SJSA1 (cell line): Measurements from ENCODE around the gene PLSCR1. TPM values are rescaled to one million over a fixed set of nuclear protein-coding genes. Genes with fewer than 3 reads are reported as not detected.
"Not testable (repeated sequence)": the region's sequence is repeated elsewhere in the genome, so short reads cannot be mapped to it uniquely, and the experiment has no call there.

ENCODE experiments used
- DNase-seq, 2 experiments: peaks; one replicate each; pipeline ENCODE4 v3.0.0-alpha.2; 2015 to 2020; ENCODE audit warnings: low spot score in 2 of 2, low read depth in 1 of 2
- H3K27ac ChIP-seq: fragments of 250-450 bp; sonication (Bioruptor Pico); 2 replicates; pipeline ENCODE4 v1.5.1; 2020; ENCODE audit warnings: mild to moderate bottlenecking, moderate library complexity
- H3K27me3 ChIP-seq: fragments of 250-450 bp; sonication (Bioruptor Pico); replicated peaks from 2 replicates; pipeline ENCODE4 v1.5.1; 2020; ENCODE audit warnings: mild to moderate bottlenecking, moderate library complexity
- H3K36me3 ChIP-seq: fragments of 250-450 bp; sonication (Bioruptor Pico); 2 replicates; pipeline ENCODE4 v1.5.1; 2020; ENCODE audit warnings: mild to moderate bottlenecking
- H3K4me1 ChIP-seq: fragments of 250-450 bp; sonication (Bioruptor Pico); replicated peaks from 2 replicates; pipeline ENCODE4 v1.6.1; 2021; ENCODE audit warnings: mild to moderate bottlenecking
- H3K4me3 ChIP-seq: fragments of 250-450 bp; sonication (Bioruptor Pico); 2 replicates; pipeline ENCODE4 v1.5.1; 2020; ENCODE audit warnings: mild to moderate bottlenecking
- H3K9me3 ChIP-seq: fragments of 250-450 bp; sonication (Bioruptor Pico); replicated peaks from 2 replicates; pipeline ENCODE4 v1.5.1; 2020; ENCODE audit warnings: mild to moderate bottlenecking
- total RNA-seq: library from RNA; depleted of rRNA; stranded (reverse); fragments of >200 nt; shearing (Covaris generic); gene quantifications from 2 replicates; pipeline ENCODE4 v1.2.3, GENCODE V29; 2014

PLSCR1 gene
- total RNA-seq, 1 experiment from 2014 or later = 90.4 TPM

DNA sequence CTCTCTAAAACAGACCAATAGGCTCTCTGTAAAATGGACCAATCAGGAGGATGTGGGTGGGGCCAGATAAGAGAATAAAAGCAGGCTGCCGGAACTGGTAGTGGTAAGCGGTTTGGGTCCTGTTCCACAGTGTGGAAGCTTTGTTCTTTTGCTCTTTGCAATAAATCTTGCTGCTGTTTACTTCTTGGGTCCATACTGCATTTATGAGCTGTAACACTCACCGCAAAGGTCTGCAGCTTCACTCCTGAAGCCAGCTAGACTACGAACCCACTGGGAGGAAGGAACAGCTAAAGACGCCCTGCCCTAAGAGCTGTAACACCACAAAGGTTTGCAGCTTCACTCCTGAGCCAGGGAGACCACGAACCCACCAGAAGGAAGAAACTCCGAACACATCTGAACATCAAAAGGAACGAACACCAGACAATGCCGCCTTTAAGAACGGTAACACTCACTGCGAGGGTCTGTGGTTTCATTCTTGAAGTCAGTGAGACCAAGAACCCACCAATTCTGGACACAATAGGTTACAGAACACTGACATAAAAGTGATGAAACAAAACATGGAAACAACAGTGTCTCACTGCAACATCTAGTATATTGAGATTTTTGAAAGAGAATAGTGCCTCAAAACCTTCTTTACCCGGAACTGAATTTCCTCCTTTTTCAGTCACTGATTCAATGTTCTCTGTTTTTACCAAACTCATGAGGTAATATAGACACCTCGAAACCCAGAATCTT lies 46.2 kb downstream of the PLSCR1 start:
- Histone ChIP-seq H3K36me3 (no peaks in the 10 kb centered on the region), H3K27me3 (no peaks in the 10 kb centered on the region), H3K4me3 (no peak overlapping the region), H3K27ac (no peak overlapping the region), H3K4me1 (peaks cover 28% of the 10 kb centered on the region), H3K9me3 (no peaks in the 10 kb centered on the region)
- no peak for DNase-seq

DNA sequence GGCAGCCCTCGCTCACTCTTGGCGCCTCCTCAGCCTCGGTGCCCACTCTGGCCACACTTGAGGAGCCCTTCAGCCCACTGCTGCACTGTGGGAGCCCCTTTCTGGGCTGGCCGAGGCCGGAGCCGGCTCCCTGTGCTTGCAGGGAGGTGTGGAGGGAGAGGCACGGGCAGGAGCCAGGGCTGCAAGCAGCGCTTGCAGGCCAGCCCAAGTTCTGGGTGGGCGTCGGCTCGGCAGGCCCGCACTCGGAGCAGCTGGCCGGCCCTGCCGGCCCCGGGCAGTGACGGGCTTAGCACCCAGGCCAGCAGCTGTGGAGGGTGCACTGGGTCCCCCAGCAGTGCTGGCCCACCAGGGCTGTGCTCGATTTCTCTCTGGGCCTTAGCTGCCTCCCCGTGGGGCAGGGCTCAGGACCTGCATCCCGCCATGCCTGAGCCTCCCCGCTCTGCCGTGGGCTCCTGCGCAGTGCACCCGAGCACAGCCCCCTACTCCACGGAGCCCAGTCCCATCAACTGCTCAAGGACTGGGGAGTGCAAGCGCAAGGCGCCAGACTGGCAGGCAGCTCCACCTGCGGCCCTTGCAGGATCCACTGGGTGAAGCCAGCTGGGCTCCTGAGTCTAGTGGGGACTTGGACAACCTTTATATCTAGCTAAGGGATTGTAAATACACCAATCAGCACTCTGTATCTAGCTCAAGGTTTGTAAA lies 47.1 kb downstream of the PLSCR1 start:
- H3K27ac ChIP-seq, H3K9me3 ChIP-seq, DNase-seq, H3K4me3 ChIP-seq, H3K36me3 ChIP-seq, H3K27me3 ChIP-seq: not testable (repeated sequence)
- H3K4me1 ChIP-seq = peaks cover 22% of the 10 kb centered on the region

DNA sequence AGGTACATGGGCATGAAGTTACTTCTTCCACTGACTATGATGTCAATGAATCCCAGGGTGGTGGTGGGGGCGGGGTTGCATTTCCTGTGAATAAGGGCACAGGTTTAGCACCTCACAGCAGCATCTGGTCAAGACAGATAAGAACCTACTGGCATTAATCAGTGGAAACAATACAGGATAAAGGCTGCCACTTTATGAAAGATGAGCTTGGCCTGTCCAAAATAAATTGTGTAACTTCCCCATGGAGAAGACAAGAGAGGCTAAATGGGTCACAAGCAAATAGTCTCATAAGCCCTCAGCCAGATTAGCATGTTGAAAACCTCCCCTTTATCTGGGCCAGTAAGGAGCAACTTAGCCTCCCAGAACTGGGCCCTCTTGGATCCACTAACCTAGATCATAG lies 47.7 kb downstream of the PLSCR1 start:
- Histone ChIP-seq H3K27me3 (no peaks in the 10 kb centered on the region), H3K36me3 (no peaks in the 10 kb centered on the region), H3K9me3 (no peaks in the 10 kb centered on the region), H3K27ac (peak overlapping the region; percentile 50), H3K4me3 (no peak overlapping the region), H3K4me1 (peaks cover 22% of the 10 kb centered on the region)
- DNase-seq = no peak

DNA sequence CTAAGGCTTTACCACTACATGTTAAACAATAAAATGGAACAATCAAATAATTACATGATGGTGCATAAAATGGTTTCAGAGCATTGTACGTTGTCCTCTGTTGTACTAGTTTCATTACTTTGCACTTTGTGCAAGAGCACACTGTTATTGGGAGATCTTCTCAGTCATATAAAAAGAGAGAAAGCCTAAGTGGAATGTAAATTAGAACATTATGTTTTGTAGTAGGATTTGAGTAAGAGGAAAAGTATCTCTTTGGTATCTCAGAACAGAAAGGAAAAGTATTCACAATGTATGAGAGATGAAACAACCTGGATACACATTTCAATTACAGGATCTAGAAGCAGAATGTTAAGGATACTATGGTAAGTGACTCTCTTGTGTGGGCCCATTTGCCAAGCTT lies 48.2 kb downstream of the PLSCR1 start:
- Histone ChIP-seq H3K27me3 (no peaks in the 10 kb centered on the region), H3K36me3 (no peaks in the 10 kb centered on the region), H3K27ac (peak overlapping the region; percentile 50), H3K4me3 (no peak overlapping the region), H3K4me1 (peaks cover 19% of the 10 kb centered on the region), H3K9me3 (no peaks in the 10 kb centered on the region)
- peak in 1 of 2 experiments; percentile 14 for DNase-seq

GRCh38 chr3:146493761-146494160 lies 50.6 kb downstream of the PLSCR1 start:
- no peak overlapping the region for H3K27ac ChIP-seq
- H3K27me3 ChIP-seq = no peaks in the 10 kb centered on the region
- no peak overlapping the region for H3K4me3 ChIP-seq
- peaks cover 18% of the 10 kb centered on the region for H3K4me1 ChIP-seq
- no peaks in the 10 kb centered on the region for H3K36me3 ChIP-seq
- no peak for DNase-seq
- H3K9me3 ChIP-seq = no peaks in the 10 kb centered on the region

- H3K4me3 ChIP-seq = no peak overlapping the region
- no peaks in the 10 kb centered on the region for H3K27me3 ChIP-seq
- peaks cover 18% of the 10 kb centered on the region for H3K4me1 ChIP-seq
- no peak for DNase-seq
- no peaks in the 10 kb centered on the region for H3K9me3 ChIP-seq
- H3K27ac ChIP-seq = no peak overlapping the region
- no peaks in the 10 kb centered on the region for H3K36me3 ChIP-seq
Observed at GRCh38 chr3:146493221-146493620, 51.2 kb downstream of the PLSCR1 start.

GRCh38 chr3:146491303-146491702 lies 53.1 kb downstream of the PLSCR1 start:
- no peaks in the 10 kb centered on the region for H3K9me3 ChIP-seq

DNA sequence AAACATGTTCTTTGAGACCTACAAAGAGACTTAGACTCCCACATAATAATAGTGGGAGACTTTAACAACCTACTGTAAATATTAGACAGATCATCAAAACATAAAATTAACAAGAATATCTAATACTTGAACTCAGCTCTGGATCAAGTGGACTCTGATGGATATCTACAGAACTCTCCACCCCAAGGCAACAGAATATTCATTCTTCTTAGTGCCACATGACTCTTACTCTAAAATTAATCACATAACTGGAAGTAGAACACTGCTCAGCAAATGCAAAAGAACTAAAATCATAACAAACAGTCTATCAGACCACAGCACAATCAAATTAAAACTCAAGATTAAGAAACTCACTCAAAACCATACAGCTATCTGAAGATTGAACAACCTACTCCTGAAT lies 59.1 kb downstream of the PLSCR1 start:
- H3K36me3 ChIP-seq = no peaks in the 10 kb centered on the region
- H3K27me3 ChIP-seq = no peaks in the 10 kb centered on the region
- H3K4me3 ChIP-seq = no peak overlapping the region
- H3K4me1 ChIP-seq = no peaks in the 10 kb centered on the region
- no peaks in the 10 kb centered on the region for H3K9me3 ChIP-seq
- no peak for DNase-seq
- H3K27ac ChIP-seq = no peak overlapping the region

More at GRCh38 chr3:146491303-146491702, 53.1 kb downstream of the PLSCR1 start:
- Histone ChIP-seq H3K4me3 (no peak overlapping the region), H3K36me3 (no peaks in the 10 kb centered on the region), H3K4me1 (peaks cover 12% of the 10 kb centered on the region), H3K27ac (no peak overlapping the region), H3K27me3 (no peaks in the 10 kb centered on the region)
- DNase-seq = no peak

DNA sequence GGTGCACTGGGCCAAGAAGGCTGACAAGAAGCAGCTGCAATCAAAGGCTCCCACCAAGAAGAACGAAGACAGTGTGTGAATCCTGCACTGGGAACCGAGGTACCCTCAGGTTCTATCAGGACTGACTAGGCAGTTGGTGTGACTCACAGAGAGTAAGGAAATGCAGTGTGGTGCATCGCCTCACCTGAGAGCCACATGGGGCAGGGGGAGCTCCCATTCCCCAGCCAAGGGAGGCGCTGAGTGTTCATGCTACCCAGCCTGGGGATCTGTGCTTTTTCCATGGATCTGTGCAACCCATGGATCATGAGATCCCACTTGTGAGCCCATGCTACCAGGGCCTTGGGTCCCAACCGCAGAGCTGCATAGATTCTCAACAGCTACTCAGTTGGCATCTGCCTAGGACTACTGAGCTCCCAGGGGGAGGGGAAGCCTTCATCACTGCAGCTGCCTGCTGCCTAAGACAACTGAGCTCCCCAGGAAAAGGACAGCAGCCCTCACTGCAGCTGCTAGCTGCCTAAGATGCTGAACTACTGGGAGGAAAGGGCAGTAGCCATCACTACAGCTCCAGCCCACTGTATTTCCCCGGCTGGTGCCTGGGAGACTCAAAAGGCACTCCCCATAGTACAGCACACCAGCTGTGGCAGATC lies 68.2 kb downstream of the PLSCR1 start:
- H3K9me3 ChIP-seq = no peaks in the 10 kb centered on the region
- H3K27me3 ChIP-seq = no peaks in the 10 kb centered on the region
- DNase-seq = no peak
- H3K4me3 ChIP-seq = no peak overlapping the region
- no peaks in the 10 kb centered on the region for H3K4me1 ChIP-seq
- H3K36me3 ChIP-seq = no peaks in the 10 kb centered on the region
- no peak overlapping the region for H3K27ac ChIP-seq

DNA sequence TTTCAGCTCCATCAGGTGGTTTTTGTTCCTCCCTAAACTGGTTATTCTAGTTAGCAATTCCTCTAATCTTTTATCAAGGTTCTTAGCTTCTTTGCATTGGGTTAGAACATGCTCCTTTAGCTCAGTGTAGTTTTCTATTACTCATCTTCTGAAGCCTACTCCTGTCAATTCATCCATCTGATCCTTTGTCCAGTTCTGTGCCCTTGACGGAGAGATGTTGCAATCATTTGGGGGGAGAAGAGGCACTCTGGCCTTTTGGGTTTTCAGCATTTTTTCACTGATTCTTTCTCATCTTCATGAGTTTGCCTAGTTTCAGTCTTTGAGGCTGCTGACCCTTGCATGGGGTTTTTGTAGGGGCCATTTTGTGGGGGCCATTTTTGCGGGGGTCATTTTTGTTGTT lies 69.4 kb downstream of the PLSCR1 start:
- not testable (repeated sequence) for H3K27me3 ChIP-seq, H3K9me3 ChIP-seq, H3K4me1 ChIP-seq, DNase-seq, H3K36me3 ChIP-seq, H3K4me3 ChIP-seq, H3K27ac ChIP-seq

- DNase-seq = no peak
- no peak overlapping the region for H3K4me3 ChIP-seq
- peaks cover 12% of the 10 kb centered on the region for H3K4me1 ChIP-seq
- H3K36me3 ChIP-seq = no peaks in the 10 kb centered on the region
- H3K27ac ChIP-seq = no peak overlapping the region
- H3K9me3 ChIP-seq = no peaks in the 10 kb centered on the region
- H3K27me3 ChIP-seq = no peaks in the 10 kb centered on the region
Observed at GRCh38 chr3:146473726-146474125, 70.7 kb downstream of the PLSCR1 start.

- Histone ChIP-seq H3K9me3 (no peaks in the 10 kb centered on the region), H3K4me1 (peaks cover 23% of the 10 kb centered on the region), H3K27ac (no peak overlapping the region), H3K27me3 (no peaks in the 10 kb centered on the region), H3K4me3 (no peak overlapping the region), H3K36me3 (no peaks in the 10 kb centered on the region)
- no peak for DNase-seq
Observed at GRCh38 chr3:146472611-146473010, 71.8 kb downstream of the PLSCR1 start.

GRCh38 chr3:146471012-146471411 lies 73.4 kb downstream of the PLSCR1 start:
- Histone ChIP-seq H3K36me3 (no peaks in the 10 kb centered on the region), H3K27me3 (no peaks in the 10 kb centered on the region), H3K9me3 (no peaks in the 10 kb centered on the region), H3K4me1 (peaks cover 39% of the 10 kb centered on the region), H3K4me3 (no peak overlapping the region), H3K27ac (no peak overlapping the region)
- no peak for DNase-seq

DNA sequence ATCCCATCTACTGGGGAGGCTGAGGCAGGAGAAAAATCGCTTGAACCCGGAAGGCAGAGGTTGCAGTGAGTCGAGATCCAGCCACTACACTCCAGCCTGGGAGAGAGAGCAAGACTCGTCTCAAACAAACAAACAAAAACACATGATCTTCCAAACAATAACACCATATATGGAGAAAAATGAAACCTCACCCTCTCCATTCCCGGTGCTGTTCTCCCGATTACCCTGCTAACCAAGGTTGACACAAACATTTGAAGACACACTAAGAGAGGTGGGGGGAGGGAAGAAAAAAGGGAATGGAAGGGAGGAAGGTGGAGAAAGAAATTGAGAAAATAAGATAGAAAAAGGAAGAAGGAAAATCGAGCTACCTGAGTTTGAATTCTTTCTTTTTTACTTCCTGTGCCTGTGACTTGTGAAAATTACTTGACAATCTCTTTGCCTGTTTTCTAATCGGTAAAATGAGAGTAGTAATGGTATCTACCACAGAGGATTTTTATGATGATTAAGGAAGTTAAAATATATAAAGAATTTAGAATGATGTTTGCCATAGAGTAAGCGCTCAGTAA lies 73.9 kb downstream of the PLSCR1 start:
- H3K4me3 ChIP-seq = no peak overlapping the region
- no peak for DNase-seq
- H3K27ac ChIP-seq = no peak overlapping the region
- H3K4me1 ChIP-seq = peaks cover 44% of the 10 kb centered on the region
- H3K9me3 ChIP-seq = no peaks in the 10 kb centered on the region
- no peaks in the 10 kb centered on the region for H3K36me3 ChIP-seq
- H3K27me3 ChIP-seq = no peaks in the 10 kb centered on the region
